Measurements from ENCODE around the gene CTLA4.

DNA sequence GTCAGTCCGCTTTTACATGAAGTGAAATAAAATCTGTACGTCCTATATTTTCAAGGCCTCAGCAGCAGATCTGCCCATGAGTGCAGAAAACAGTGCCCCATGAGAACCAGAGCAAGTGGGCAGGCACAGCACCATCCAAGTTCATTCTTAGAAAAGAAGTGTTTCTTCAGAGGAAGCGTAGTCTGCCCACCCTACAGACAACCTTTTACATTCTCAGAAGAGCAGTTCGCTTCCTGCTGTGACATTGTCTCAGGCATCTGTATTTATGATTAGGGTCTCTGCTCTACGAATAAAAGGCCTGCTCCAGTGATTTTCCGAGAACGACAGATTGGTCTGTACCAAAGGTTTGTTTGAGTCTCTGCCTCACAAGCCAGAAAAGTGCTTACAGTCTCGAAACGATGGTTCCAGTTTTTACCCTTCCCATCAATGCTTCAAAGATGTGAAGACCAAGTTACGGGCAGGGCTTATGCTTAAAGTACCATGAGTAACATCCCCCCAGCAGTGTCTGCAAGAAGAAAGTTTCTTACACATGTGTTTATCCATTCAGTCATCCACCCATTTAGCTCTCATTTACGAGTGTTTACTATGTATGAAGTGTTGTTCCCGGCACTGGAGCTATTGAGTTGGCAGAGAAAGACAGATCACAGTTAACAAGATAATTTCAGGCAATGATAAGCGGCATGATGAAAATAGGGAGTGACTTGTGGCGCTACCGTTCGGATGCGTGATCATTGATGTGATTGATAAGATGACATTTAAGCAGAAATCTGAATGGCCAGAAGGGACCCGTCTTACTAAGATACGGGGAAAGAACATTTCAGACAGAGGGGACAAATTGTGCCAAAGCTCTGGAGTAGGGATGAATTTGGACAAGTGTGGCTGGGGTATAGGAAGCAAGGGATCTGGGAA is 31.4 kb upstream of the CTLA4 start:
- no peak for TF ChIP-seq SUZ12 (IDR thresholded peaks at IDR 0.05; ENCODE audit: extremely low read depth, insufficient read depth, insufficient read length)
- no peak for TF ChIP-seq YY1 (IDR thresholded peaks at IDR 0.05; ENCODE audit: insufficient read depth, insufficient read length)
- no peak for TF ChIP-seq ZNF274 (IDR thresholded peaks at IDR 0.05; ENCODE audit: low read depth, low read length)
